K562 (cell line): ENCODE data around the gene MAP4K4. TPM values are rescaled to one million over a fixed set of nuclear protein-coding genes. Genes with fewer than 3 reads are reported as not detected.

Experiments
- ATAC-seq: fragments of 200-7000 bp; cut with Tn5 transposase; 3 replicates; pipeline ENCODE4 v1.9.1; 2020; ENCODE audit warnings: moderate library complexity
- BruUV-seq: library from RNA; stranded (reverse); fragments of 400-500 nt; replicated peaks from 2 replicates; lab custom pipeline; 2021; lab: Mats Ljungman, UMichigan
- CTCF ChIA-PET: fragments of 300-600 bp; formaldehyde crosslinking; extraction: SDS; loops from one replicate; lab custom pipeline; 2021; ENCODE audit warnings: low intra/inter-chr PET ratio; lab: Yijun Ruan, JAX
- POLR2A ChIA-PET: fragments of 300-600, 350-650 bp; sonication (Branson Sonifier 250); formaldehyde crosslinking; extraction: SDS; loops from one replicate; lab custom pipeline; 2021; ENCODE audit warnings: antibody characterized with exemption, inconsistent platforms; lab: Yijun Ruan, JAX
- DNase-seq, 4 experiments: peaks; one replicate each; pipeline versions ENCODE4 v3.0.0 to v3.0.0-alpha.2; 2011 to 2018; ENCODE audit warnings: low spot score in 3 of 4, mixed read lengths in 3 of 4; ENCODE audit errors: extremely low read depth in 1 of 4
- FAIRE-seq: peaks from 2 replicates; lab custom pipeline; 2011; peaks lifted over from hg19 to GRCh38; lab: Jason Lieb, UNC
- H2AFZ ChIP-seq: 2 replicates; pipeline ENCODE4 v1.6.0; 2011; ENCODE audit warnings: low read depth, low read length, control low read depth, inconsistent platforms
- H3K27ac ChIP-seq: fragments of 200-600 bp; 3 replicates; pipeline ENCODE4 v1.8.0; 2011; ENCODE audit warnings: low read depth, mild to moderate bottlenecking, control low read depth, inconsistent platforms, low read length, moderate library complexity, mixed read lengths; ENCODE audit errors: extremely low read depth
- H3K27me3 ChIP-seq, 2 experiments: fragments of 300-600 bp in 1 of 2; 2 replicates in 1 of 2; 3 replicates in 1 of 2; pipeline versions ENCODE4 v1.6.0 to v1.8.0; 2011; ENCODE audit warnings: inconsistent platforms in 2 of 2, low read length in 2 of 2, mild to moderate bottlenecking in 1 of 2, mixed read lengths in 1 of 2, moderate library complexity in 1 of 2; ENCODE audit not compliant: control insufficient read depth in 2 of 2, insufficient read depth in 2 of 2
- H3K36me3 ChIP-seq: fragments of 300-600 bp; 3 replicates; pipeline ENCODE4 v1.8.0; 2011; ENCODE audit warnings: mild to moderate bottlenecking, low read length, inconsistent platforms; ENCODE audit not compliant: control insufficient read depth, insufficient read depth
- H3K4me1 ChIP-seq, 2 experiments: fragments of 200-600 bp in 1 of 2; replicated peaks in 1 of 2; 2 replicates in 1 of 2; 3 replicates in 1 of 2; pipeline versions ENCODE4 v1.5.1 to v1.8.0; 2011; ENCODE audit warnings: inconsistent platforms in 2 of 2, low read length in 2 of 2, mild to moderate bottlenecking in 1 of 2, mixed read lengths in 1 of 2, moderate library complexity in 1 of 2; ENCODE audit not compliant: control insufficient read depth in 2 of 2, insufficient read depth in 2 of 2
- H3K4me2 ChIP-seq: 2 replicates; pipeline ENCODE4 v1.6.1; 2011; ENCODE audit warnings: low read length, control low read depth, inconsistent platforms, mixed read lengths; ENCODE audit not compliant: insufficient read depth
- H3K4me3 ChIP-seq: fragments of 200-600 bp; sonication (generic), shearing (Covaris generic); 2 replicates; pipeline ENCODE4 v1.5.1; 2016; ENCODE audit warnings: control low read depth, inconsistent platforms
- H3K79me2 ChIP-seq: fragments of 200-600 bp; 3 replicates; pipeline ENCODE4 v1.8.0; 2011; ENCODE audit warnings: low read length, inconsistent platforms; ENCODE audit not compliant: control insufficient read depth, insufficient read depth
- H3K9ac ChIP-seq, 2 experiments: 2 replicates each; pipeline versions ENCODE4 v1.6.0 to v1.6.1; 2011; ENCODE audit warnings: low read depth in 2 of 2, low read length in 2 of 2, control low read depth in 1 of 2, inconsistent platforms in 1 of 2, mild to moderate bottlenecking in 1 of 2, mixed read lengths in 1 of 2; ENCODE audit not compliant: insufficient read depth in 1 of 2
- H3K9me1 ChIP-seq: one replicate; pipeline ENCODE4 v1.6.0; 2011; ENCODE audit warnings: inconsistent platforms, mild to moderate bottlenecking, low read length, moderate library complexity; ENCODE audit not compliant: control insufficient read depth, insufficient read depth
- H3K9me3 ChIP-seq: replicated peaks from 2 replicates; pipeline ENCODE4 v1.5.1; 2011; ENCODE audit warnings: low read depth, low read length, inconsistent platforms; ENCODE audit not compliant: control insufficient read depth, insufficient read depth
- H4K20me1 ChIP-seq: replicated peaks from 2 replicates; pipeline ENCODE4 v1.6.1; 2011; ENCODE audit warnings: low read length, inconsistent platforms, mixed read lengths; ENCODE audit not compliant: control insufficient read depth, insufficient read depth
- ATF4 ChIP-seq: fragments of 450-650 bp; formaldehyde crosslinking; IDR thresholded peaks from 2 replicates; pipeline ENCODE4 v1.4.0; 2022; ENCODE audit warnings: mild to moderate bottlenecking, moderate library complexity
- NR2C1 ChIP-seq, 2 experiments: fragments of 450-650 bp; IDR thresholded peaks; 2 replicates each; pipeline ENCODE4 v1.6.1; 2017; ENCODE audit warnings: mild to moderate bottlenecking in 2 of 2, antibody characterized with exemption in 1 of 2, inconsistent platforms in 1 of 2, missing compliant biosample characterization in 1 of 2, missing genetic modification characterization in 1 of 2
- OTX1 ChIP-seq: fragments of 450-650 bp; formaldehyde crosslinking; IDR thresholded peaks from 2 replicates; pipeline ENCODE4 v1.4.0; 2022; ENCODE audit warnings: mild to moderate bottlenecking
- PML ChIP-seq: IDR thresholded peaks from 2 replicates; pipeline ENCODE4 v1.6.1; 2012; ENCODE audit warnings: low read length, inconsistent platforms
- RFX1 ChIP-seq: fragments of 450-650 bp; IDR thresholded peaks from 2 replicates; pipeline ENCODE4 v1.6.1; 2016; ENCODE audit warnings: mild to moderate bottlenecking, moderate library complexity
- RHOXF2B ChIP-seq: fragments of 250-450 bp; sonication (Bioruptor Pico); conservative IDR thresholded peaks from 2 replicates; pipeline ENCODE4 v1.5.1; 2021
- SNRNP70 ChIP-seq: fragments of 200-400 bp; formaldehyde crosslinking; optimal IDR thresholded peaks from 2 replicates; pipeline ENCODE3; 2017; ENCODE audit warnings: low read depth, low read length
- SUPT5H ChIP-seq: fragments of 450-650 bp; IDR thresholded peaks from 2 replicates; pipeline ENCODE4 v1.6.1; 2016
- ZBTB34 ChIP-seq: fragments of 250-450 bp; sonication (Bioruptor Pico); IDR thresholded peaks from 2 replicates; pipeline ENCODE4 v1.8.0; 2021; ENCODE audit warnings: mild to moderate bottlenecking, moderate library complexity
- ZEB2 ChIP-seq: fragments of 450-650 bp; IDR thresholded peaks from 2 replicates; pipeline ENCODE4 v1.6.1; 2016
- ZHX1 ChIP-seq: fragments of 150-350 bp; conservative IDR thresholded peaks from 2 replicates; pipeline ENCODE4 v1.6.1; 2014; ENCODE audit warnings: low read length
- ZNF184 ChIP-seq: sonication (generic); formaldehyde crosslinking; IDR thresholded peaks from 2 replicates; pipeline ENCODE4 v1.5.0; 2020; ENCODE audit warnings: missing genetic modification reagents
- ZNF512 ChIP-seq: IDR thresholded peaks from 2 replicates; pipeline ENCODE4 v1.6.1; 2016; ENCODE audit warnings: missing genetic modification characterization, missing compliant biosample characterization
- ZNF551 ChIP-seq: fragments of 250-450 bp; sonication (Bioruptor Pico); IDR thresholded peaks from 2 replicates; pipeline ENCODE4 v1.5.0; 2021; ENCODE audit warnings: mild to moderate bottlenecking, moderate library complexity
- ZNF696 ChIP-seq: fragments of 250-450 bp; sonication (Bioruptor Pico); conservative IDR thresholded peaks from 2 replicates; pipeline ENCODE4 v1.4.0; 2020; ENCODE audit warnings: mild to moderate bottlenecking, moderate library complexity
- WGBS: fragments of 100-300 bp; shearing (Covaris generic); methylation state at CpG from one replicate; pipeline ENCODE4 v1.1.6; 2016; ENCODE audit warnings: low coverage, mixed read lengths; ENCODE audit not compliant: insufficient coverage; ENCODE audit errors: missing lambda C conversion rate; 5-methylcytosine and 5-hydroxymethylcytosine counted together
- in situ Hi-C: fragments of 300-500 bp; cut with MboI; formaldehyde crosslinking; loops from 4 replicates; pipeline ENCODE4 v1.15.0; 2018; ENCODE audit warnings: inconsistent platforms, mixed read lengths
- intact Hi-C: fragments of 100-400 bp; cut with micrococcal nuclease; formaldehyde crosslinking; loops from 2 replicates; pipeline ENCODE4 v1.14.2; 2022
- polyA plus RNA-seq, 8 experiments: library from polyadenylated mRNA; depleted of rRNA in 4 of 8; stranded (reverse) in 5 of 8; unstranded in 3 of 8; fragments of >200 nt; fragmentation: Nextera tagmentation in 2 of 8; fragmentation: Illumina TruSeq in 1 of 8; extraction: Ambion mirVana in 2 of 8; extraction: Trizol in 1 of 8; gene quantifications; 2 replicates each; pipeline versions ENCODE4 v1.2.1 to v1.2.3, GENCODE V29; 2011 to 2014; ENCODE audit warnings: inconsistent platforms in 1 of 8, missing spikeins in 1 of 8
- total RNA-seq, 7 experiments: library from RNA; depleted of rRNA in 6 of 7; stranded (reverse); fragments of >200 nt in 6 of 7; fragmentation: Illumina TruSeq in 2 of 7; extraction: Trizol in 2 of 7; gene quantifications; 2 replicates each; pipeline versions ENCODE4 v1.2.1 to v1.2.3, GENCODE V29; 2011 to 2021; ENCODE audit warnings: low replicate concordance in 1 of 7

The MAP4K4 gene
- total and polyA plus RNA-seq, 9 of the 15 experiments (the other 6 are each of a cell fraction or from before 2014, with no cell fraction given): 7.6 to 76.4 (median 50.6) TPM

GRCh38 chr2:101753720-101754490 lies 56.4 kb downstream of the MAP4K4 start:
- POLR2A ChIA-PET: interaction anchor here (0.7 kb wide), 1 partner anchor 88 kb away, joined by 4 read pairs; no protein-coding TSS in a partner anchor
- DNase-seq (no peak), FAIRE-seq (no peak), ATAC-seq (no peak)
- H3K9me3 ChIP-seq: no peaks in the 10 kb centered on the region; the same call in 1 of the 2 replicates
- no peaks in the 10 kb centered on the region for H3K27me3 ChIP-seq
- CTCF ChIA-PET: no interaction called here
- H3K9ac ChIP-seq: no peak overlapping the region
- no peaks in the 10 kb centered on the region for H3K36me3 ChIP-seq
- H3K4me3 ChIP-seq: no peak overlapping the region
- in situ Hi-C loops: no loop called here
- intact Hi-C loops: loop anchor here (5.0 kb wide), 1 partner anchor 47 kb away; no protein-coding TSS in a partner anchor
- no peak overlapping the region for H3K4me2 ChIP-seq
- H2AFZ ChIP-seq: no peak overlapping the region
- H3K79me2 ChIP-seq: peaks cover 58% of the 10 kb centered on the region
- H3K4me1 ChIP-seq: peaks cover 4 to 10% of the 10 kb centered on the region in 2 experiments; a peak in 4 of 5 replicates
- WGBS: 71% methylated on average over 5 of the region's 5 CpGs
- H3K9me1 ChIP-seq: no peaks in the 10 kb centered on the region
- no peak overlapping the region for H3K27ac ChIP-seq
- no TSS peak for BruUV-seq
- peaks cover 6% of the 10 kb centered on the region for H4K20me1 ChIP-seq
- TF ChIP-seq ZNF551 (CRISPR knock-in tag) (no peak), ATF4 (no peak), ZHX1 (no peak), PML (no peak), ZNF696 (CRISPR knock-in tag) (no peak), RHOXF2B (CRISPR knock-in tag) (no peak), SUPT5H (no peak), ZEB2 (no peak), SNRNP70 (no peak), NR2C1 (IDR thresholded peaks at IDR 0.05) (no peak), NR2C1 (tag; IDR thresholded peaks at IDR 0.05) (no peak), ZNF512 (tag) (no peak), ZBTB34 (CRISPR knock-in tag) (no peak), ZNF184 (no peak), OTX1 (CRISPR knock-in tag) (no peak), RFX1 (no peak)
